ENCODE data around the gene RPE65.

Gene RPE65

DNA sequence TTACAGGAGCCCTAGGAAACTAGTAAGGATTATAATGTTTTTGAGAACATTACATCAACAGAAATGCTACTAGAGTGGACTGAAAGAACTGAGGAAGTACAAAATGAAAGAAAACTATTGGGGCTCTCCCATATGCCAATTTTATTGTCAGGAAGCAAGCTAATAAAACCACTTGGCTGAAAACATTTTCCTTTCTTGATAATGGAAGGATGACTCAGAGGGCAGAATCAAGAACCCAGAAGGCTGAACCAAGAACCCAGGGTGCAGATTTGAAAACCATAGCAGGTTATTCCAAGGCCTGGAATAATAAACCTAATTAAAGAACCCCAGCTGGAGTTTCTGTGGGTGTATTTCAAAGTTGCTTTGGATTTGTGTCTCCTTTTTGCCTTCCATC is 70.7 kb downstream of the RPE65 start:
- intact Hi-C loops (cut with DNase I): no loop called here

More for the DNA sequence above, 70.7 kb downstream of the RPE65 start:
- no peak for DNase-seq
